Neural cell (in vitro differentiated cells): ENCODE measurements around the gene CAP2.

Source experiments
- EZH2 ChIP-seq: fragments of 200-600, 300-800 bp; shearing (Covaris generic), sonication (generic); IDR thresholded peaks from 2 replicates; pipeline ENCODE4 v1.6.1; 2014; ENCODE audit warnings: antibody characterized with exemption, low read length, borderline replicate concordance, mild to moderate bottlenecking; ENCODE audit not compliant: insufficient read depth, poor library complexity, severe bottlenecking
- POLR2AphosphoS5 ChIP-seq: IDR thresholded peaks from 2 replicates; pipeline ENCODE4 v1.6.1; 2012
- RAD21 ChIP-seq: fragments of 450-650 bp; conservative IDR thresholded peaks from 2 replicates; pipeline ENCODE4 v1.6.1; 2014; ENCODE audit warnings: antibody characterized with exemption, mild to moderate bottlenecking, moderate library complexity
- TF ChIP-seq, protein P1 (sequence below): fragments of 450-650 bp; IDR thresholded peaks from 2 replicates; pipeline ENCODE4 v1.5.1; 2014; ENCODE audit warnings: antibody characterized with exemption, mild to moderate bottlenecking, moderate library complexity; ENCODE audit not compliant: poor library complexity, severe bottlenecking
- TF ChIP-seq, protein P2 (sequence below): IDR thresholded peaks from 2 replicates; pipeline ENCODE4 v1.6.1; 2012; ENCODE audit warnings: borderline replicate concordance

DNA sequence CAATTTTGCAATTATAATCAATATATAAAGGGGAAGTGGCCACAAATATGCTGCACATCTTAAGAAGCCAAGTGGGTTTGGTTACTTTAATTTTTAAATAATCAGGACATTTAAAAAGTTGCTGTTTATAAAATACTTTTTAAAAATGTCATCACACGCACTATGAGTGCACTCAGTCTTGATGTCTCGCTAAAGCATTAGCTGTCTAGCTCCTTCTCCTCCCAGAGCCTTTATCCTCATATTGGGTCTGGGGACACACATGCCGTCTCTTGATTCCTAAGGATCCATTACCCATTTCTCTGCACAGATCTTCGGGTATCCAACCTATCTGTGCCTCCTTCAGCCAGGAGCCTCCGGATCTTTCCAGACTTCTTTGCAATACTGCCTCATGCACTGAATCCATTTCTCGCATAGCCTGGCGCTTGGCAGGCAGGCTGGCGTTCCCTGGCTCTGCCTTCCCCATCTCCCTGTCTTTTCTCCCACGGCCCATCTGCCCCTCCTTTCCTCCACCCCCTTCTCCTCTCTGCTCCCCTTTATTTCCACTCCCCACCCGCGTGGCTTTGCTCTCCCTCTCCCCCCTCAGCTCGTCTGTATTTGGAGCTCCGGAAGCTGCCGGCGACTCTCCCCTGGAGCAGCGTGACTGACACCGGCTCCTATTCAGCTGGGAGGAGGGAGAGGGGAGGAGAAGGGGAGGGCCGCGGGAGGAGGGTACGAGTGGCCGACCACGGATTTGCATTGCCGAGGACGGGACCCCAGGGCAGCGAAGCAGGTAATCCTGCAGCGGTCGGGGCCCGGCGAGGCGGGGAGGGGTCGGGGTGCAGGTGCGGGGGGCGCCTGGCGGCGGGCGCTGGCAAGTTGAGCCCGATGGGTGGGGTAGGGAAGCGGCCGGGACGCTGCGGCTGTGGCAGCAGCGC, at the start of gene CAP2:
- TF ChIP-seq RAD21 (peak; percentile 53), POLR2AphosphoS5 (peak; percentile 64), EZH2 (no peak)
- TF ChIP-seq, protein P1, sequence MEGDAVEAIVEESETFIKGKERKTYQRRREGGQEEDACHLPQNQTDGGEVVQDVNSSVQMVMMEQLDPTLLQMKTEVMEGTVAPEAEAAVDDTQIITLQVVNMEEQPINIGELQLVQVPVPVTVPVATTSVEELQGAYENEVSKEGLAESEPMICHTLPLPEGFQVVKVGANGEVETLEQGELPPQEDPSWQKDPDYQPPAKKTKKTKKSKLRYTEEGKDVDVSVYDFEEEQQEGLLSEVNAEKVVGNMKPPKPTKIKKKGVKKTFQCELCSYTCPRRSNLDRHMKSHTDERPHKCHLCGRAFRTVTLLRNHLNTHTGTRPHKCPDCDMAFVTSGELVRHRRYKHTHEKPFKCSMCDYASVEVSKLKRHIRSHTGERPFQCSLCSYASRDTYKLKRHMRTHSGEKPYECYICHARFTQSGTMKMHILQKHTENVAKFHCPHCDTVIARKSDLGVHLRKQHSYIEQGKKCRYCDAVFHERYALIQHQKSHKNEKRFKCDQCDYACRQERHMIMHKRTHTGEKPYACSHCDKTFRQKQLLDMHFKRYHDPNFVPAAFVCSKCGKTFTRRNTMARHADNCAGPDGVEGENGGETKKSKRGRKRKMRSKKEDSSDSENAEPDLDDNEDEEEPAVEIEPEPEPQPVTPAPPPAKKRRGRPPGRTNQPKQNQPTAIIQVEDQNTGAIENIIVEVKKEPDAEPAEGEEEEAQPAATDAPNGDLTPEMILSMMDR: peak; percentile 17
- TF ChIP-seq, protein P2, sequence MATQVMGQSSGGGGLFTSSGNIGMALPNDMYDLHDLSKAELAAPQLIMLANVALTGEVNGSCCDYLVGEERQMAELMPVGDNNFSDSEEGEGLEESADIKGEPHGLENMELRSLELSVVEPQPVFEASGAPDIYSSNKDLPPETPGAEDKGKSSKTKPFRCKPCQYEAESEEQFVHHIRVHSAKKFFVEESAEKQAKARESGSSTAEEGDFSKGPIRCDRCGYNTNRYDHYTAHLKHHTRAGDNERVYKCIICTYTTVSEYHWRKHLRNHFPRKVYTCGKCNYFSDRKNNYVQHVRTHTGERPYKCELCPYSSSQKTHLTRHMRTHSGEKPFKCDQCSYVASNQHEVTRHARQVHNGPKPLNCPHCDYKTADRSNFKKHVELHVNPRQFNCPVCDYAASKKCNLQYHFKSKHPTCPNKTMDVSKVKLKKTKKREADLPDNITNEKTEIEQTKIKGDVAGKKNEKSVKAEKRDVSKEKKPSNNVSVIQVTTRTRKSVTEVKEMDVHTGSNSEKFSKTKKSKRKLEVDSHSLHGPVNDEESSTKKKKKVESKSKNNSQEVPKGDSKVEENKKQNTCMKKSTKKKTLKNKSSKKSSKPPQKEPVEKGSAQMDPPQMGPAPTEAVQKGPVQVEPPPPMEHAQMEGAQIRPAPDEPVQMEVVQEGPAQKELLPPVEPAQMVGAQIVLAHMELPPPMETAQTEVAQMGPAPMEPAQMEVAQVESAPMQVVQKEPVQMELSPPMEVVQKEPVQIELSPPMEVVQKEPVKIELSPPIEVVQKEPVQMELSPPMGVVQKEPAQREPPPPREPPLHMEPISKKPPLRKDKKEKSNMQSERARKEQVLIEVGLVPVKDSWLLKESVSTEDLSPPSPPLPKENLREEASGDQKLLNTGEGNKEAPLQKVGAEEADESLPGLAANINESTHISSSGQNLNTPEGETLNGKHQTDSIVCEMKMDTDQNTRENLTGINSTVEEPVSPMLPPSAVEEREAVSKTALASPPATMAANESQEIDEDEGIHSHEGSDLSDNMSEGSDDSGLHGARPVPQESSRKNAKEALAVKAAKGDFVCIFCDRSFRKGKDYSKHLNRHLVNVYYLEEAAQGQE: peak; percentile 47
